HL-60/S4 treated with phorbol 12-myristate 13-acetate at 8.2 ng/mL for 4 days and 3 days (cell line): ENCODE results near the gene EVA1A.

Source experiments
- in situ Hi-C: fragments of 300-500 bp; cut with MboI; formaldehyde crosslinking; loops from 2 replicates; pipeline ENCODE4 v1.15.0; 2022; ENCODE audit warnings: low sequenced_read_pairs

Gene EVA1A

GRCh38 chr2:75545387-75545786 lies 15.4 kb downstream of the EVA1A start:
- in situ Hi-C loops, result no loop called here

- in situ Hi-C loops, result no loop called here
Observed at GRCh38 chr2:75543446-75543845, 17.3 kb downstream of the EVA1A start.

GRCh38 chr2:75541430-75541829 lies 19.3 kb downstream of the EVA1A start:
- in situ Hi-C loops, result no loop called here

GRCh38 chr2:75540994-75541393 lies 19.7 kb downstream of the EVA1A start:
- in situ Hi-C loops, result no loop called here

- in situ Hi-C loops, result no loop called here
Observed at GRCh38 chr2:75539955-75540716, 20.6 kb downstream of the EVA1A start.

- in situ Hi-C loops, result no loop called here
Observed at GRCh38 chr2:75538521-75539490, 21.9 kb downstream of the EVA1A start.

- in situ Hi-C loops, result no loop called here
Observed at GRCh38 chr2:75537658-75538057, 23.1 kb downstream of the EVA1A start.

GRCh38 chr2:75533135-75533534 lies 27.6 kb downstream of the EVA1A start:
- in situ Hi-C loops, result no loop called here

- in situ Hi-C loops, result no loop called here
Observed at GRCh38 chr2:75532488-75532887, 28.3 kb downstream of the EVA1A start.

GRCh38 chr2:75528221-75528977 lies 32.3 kb downstream of the EVA1A start:
- in situ Hi-C loops, result no loop called here

GRCh38 chr2:75527676-75528075 lies 33.1 kb downstream of the EVA1A start:
- in situ Hi-C loops, result no loop called here

- in situ Hi-C loops, result no loop called here
Observed at GRCh38 chr2:75526842-75527241, 33.9 kb downstream of the EVA1A start.

GRCh38 chr2:75525434-75526310 lies 35.1 kb downstream of the EVA1A start:
- in situ Hi-C loops, result no loop called here

- in situ Hi-C loops, result no loop called here
Observed at GRCh38 chr2:75524276-75524911, 36.3 kb downstream of the EVA1A start.

GRCh38 chr2:75523313-75524275 lies 37.1 kb downstream of the EVA1A start:
- in situ Hi-C loops, result no loop called here

- in situ Hi-C loops, result no loop called here
Observed at GRCh38 chr2:75522543-75523312, 38.0 kb downstream of the EVA1A start.

GRCh38 chr2:75521225-75521872 lies 39.4 kb downstream of the EVA1A start:
- in situ Hi-C loops, result no loop called here
